ENCODE measurements around the gene IL17A. TPM values are rescaled to one million over a fixed set of nuclear protein-coding genes. Genes with fewer than 3 reads are reported as not detected.

The IL17A gene
- not detected in 2 replicates for total RNA-seq (2022)
- Bru-seq, nascent RNA, result not detected
- not detected for BruChase-seq, experiment 1, labeled RNA remaining after a 2-hour chase
- not detected for BruChase-seq, experiment 2, labeled RNA remaining after a 6-hour chase
- long read RNA-seq, result 0 reads

- Histone ChIP-seq H3K4me3 (ENCODE audit: low read depth, low read length) (no peak within 1 kb of the TSS), H3K4me1 (no peaks in the 10 kb centered on the region), H3K36me3 (ENCODE audit: control insufficient read depth, insufficient read depth, low read length) (no peaks in the 10 kb centered on the region), H3K27me3 (replicated peaks; ENCODE audit: control insufficient read depth, insufficient read depth, low read length) (no peaks in the 10 kb centered on the region), H3K9me3 (no peaks in the 10 kb centered on the region)
- intact Hi-C loops (cut with micrococcal nuclease; ENCODE audit: unreplicated experiment), result no loop called here
- Mint-ChIP-seq H3K27ac (ENCODE audit: unreplicated experiment) (no peak within 1 kb of the TSS), H3K9me3 (ENCODE audit: unreplicated experiment) (no peaks in the 10 kb centered on the region), H3K27me3 (ENCODE audit: insufficient read depth, unreplicated experiment) (peaks cover 30% of the 10 kb centered on the region), H3K36me3 (ENCODE audit: insufficient read depth, unreplicated experiment) (no peaks in the 10 kb centered on the region), H3K4me3 (ENCODE audit: unreplicated experiment) (no peak within 1 kb of the TSS), H3K4me1 (ENCODE audit: low read depth, unreplicated experiment) (no peaks in the 10 kb centered on the region)
- BruUV-seq (replicated peaks), result no TSS peak
- ChIA-PET CTCF (no interaction called here), POLR2A (no interaction called here)
- TF ChIP-seq, protein P1, sequence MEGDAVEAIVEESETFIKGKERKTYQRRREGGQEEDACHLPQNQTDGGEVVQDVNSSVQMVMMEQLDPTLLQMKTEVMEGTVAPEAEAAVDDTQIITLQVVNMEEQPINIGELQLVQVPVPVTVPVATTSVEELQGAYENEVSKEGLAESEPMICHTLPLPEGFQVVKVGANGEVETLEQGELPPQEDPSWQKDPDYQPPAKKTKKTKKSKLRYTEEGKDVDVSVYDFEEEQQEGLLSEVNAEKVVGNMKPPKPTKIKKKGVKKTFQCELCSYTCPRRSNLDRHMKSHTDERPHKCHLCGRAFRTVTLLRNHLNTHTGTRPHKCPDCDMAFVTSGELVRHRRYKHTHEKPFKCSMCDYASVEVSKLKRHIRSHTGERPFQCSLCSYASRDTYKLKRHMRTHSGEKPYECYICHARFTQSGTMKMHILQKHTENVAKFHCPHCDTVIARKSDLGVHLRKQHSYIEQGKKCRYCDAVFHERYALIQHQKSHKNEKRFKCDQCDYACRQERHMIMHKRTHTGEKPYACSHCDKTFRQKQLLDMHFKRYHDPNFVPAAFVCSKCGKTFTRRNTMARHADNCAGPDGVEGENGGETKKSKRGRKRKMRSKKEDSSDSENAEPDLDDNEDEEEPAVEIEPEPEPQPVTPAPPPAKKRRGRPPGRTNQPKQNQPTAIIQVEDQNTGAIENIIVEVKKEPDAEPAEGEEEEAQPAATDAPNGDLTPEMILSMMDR (IDR thresholded peaks at IDR 0.05; ENCODE audit: insufficient read depth in 1 of 2, low read depth in 1 of 2, low read length in 1 of 2, severe bottlenecking in 1 of 2, unreplicated experiment in 1 of 2), result no peak
- no peak for DNase-seq
Observed at GRCh38 chr6:52186075-52186474, at the start of gene IL17A. Gene IL17A (plus strand): TSS chr6:52186375. CDS start chr6:52186432, 57 bp downstream.

DNA sequence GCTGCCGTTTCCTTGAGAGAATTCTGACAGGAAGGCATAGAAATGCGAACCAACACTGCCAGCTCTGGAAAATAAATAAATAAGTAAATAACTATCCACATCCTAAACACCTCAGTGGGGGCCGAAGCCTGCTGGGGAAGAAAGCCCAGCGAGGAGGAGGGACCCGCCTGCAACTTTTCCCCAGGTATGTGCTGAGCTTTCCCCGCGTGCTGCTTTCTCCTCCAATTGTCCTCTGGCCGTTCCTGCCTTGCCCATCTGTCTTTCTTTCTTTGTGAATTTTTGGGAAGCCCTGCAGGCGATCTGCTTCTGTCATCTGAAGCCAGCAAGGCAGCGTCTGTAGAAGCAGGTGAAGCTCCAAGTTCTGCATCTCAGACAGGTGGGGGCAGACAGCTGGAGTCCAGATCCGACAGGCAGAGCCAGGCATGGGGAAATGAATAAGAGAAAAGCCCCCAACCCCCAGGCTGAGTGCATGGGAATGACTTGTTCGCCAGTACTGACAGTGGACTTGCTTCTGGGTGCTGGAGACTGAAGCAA lies 49.2 kb upstream of the IL17A start:
- CTCF ChIA-PET, result interaction anchor here (0.9 kb wide), 1 partner anchor 97 kb away, joined by 3 read pairs; no protein-coding TSS in a partner anchor
- no peaks in the 10 kb centered on the region for H3K4me1 ChIP-seq
- no peaks in the 10 kb centered on the region for H3K36me3 ChIP-seq (ENCODE audit: control insufficient read depth, insufficient read depth, low read length)
- H3K27ac Mint-ChIP-seq (ENCODE audit: unreplicated experiment), result no peak overlapping the region
- H3K9me3 Mint-ChIP-seq (ENCODE audit: unreplicated experiment), result no peaks in the 10 kb centered on the region
- H3K9me3 ChIP-seq, result no peaks in the 10 kb centered on the region
- intact Hi-C loops (cut with micrococcal nuclease; ENCODE audit: unreplicated experiment), result no loop called here
- no peak for DNase-seq
- POLR2A ChIA-PET, result no interaction called here
- H3K4me1 Mint-ChIP-seq (ENCODE audit: low read depth, unreplicated experiment), result peaks cover 7% of the 10 kb centered on the region
- H3K4me3 ChIP-seq (ENCODE audit: low read depth, low read length), result no peak overlapping the region
- BruUV-seq (replicated peaks), result no TSS peak
- no peaks in the 10 kb centered on the region for H3K27me3 Mint-ChIP-seq (ENCODE audit: insufficient read depth, unreplicated experiment)
- TF ChIP-seq, protein P1 (IDR thresholded peaks at IDR 0.05; ENCODE audit: insufficient read depth in 1 of 2, low read depth in 1 of 2, low read length in 1 of 2, severe bottlenecking in 1 of 2, unreplicated experiment in 1 of 2), result no peak
- H3K36me3 Mint-ChIP-seq (ENCODE audit: insufficient read depth, unreplicated experiment), result no peaks in the 10 kb centered on the region
- H3K4me3 Mint-ChIP-seq (ENCODE audit: unreplicated experiment), result no peak overlapping the region
- no peaks in the 10 kb centered on the region for H3K27me3 ChIP-seq (replicated peaks; ENCODE audit: control insufficient read depth, insufficient read depth, low read length)

GRCh38 chr6:52138284-52138683 lies 47.9 kb upstream of the IL17A start:
- TF ChIP-seq, protein P1 (IDR thresholded peaks at IDR 0.05; ENCODE audit: insufficient read depth in 1 of 2, low read depth in 1 of 2, low read length in 1 of 2, severe bottlenecking in 1 of 2, unreplicated experiment in 1 of 2), result no peak
- Mint-ChIP-seq H3K9me3 (ENCODE audit: unreplicated experiment) (no peaks in the 10 kb centered on the region), H3K36me3 (ENCODE audit: insufficient read depth, unreplicated experiment) (no peaks in the 10 kb centered on the region), H3K4me3 (ENCODE audit: unreplicated experiment) (no peak overlapping the region), H3K27me3 (ENCODE audit: insufficient read depth, unreplicated experiment) (peaks cover 6% of the 10 kb centered on the region), H3K27ac (ENCODE audit: unreplicated experiment) (no peak overlapping the region), H3K4me1 (ENCODE audit: low read depth, unreplicated experiment) (peaks cover 7% of the 10 kb centered on the region)
- Histone ChIP-seq H3K4me1 (no peaks in the 10 kb centered on the region), H3K4me3 (ENCODE audit: low read depth, low read length) (no peak overlapping the region), H3K36me3 (ENCODE audit: control insufficient read depth, insufficient read depth, low read length) (no peaks in the 10 kb centered on the region), H3K27me3 (replicated peaks; ENCODE audit: control insufficient read depth, insufficient read depth, low read length) (no peaks in the 10 kb centered on the region), H3K9me3 (no peaks in the 10 kb centered on the region)
- no peak for DNase-seq
- intact Hi-C loops (cut with micrococcal nuclease; ENCODE audit: unreplicated experiment), result no loop called here
- BruUV-seq (replicated peaks), result no TSS peak
- POLR2A ChIA-PET, result no interaction called here
- CTCF ChIA-PET, result no interaction called here
